ENCODE data around the gene CMTM1. TPM values are rescaled to one million over a fixed set of nuclear protein-coding genes. Genes with fewer than 3 reads are reported as not detected.

The CMTM1 gene
- total and polyA plus RNA-seq, 4 donors = 4.5 to 12.8 (median 10.0) TPM

GRCh38 chr16:66521951-66522771 is 44.1 kb upstream of the CMTM1 start:
- DNase-seq (ENCODE audit: low read depth in 4 of 6, low spot score in 6 of 6) = peak in 1 of 6 donors; percentile 63
- no peaks in the 10 kb centered on the region for H3K27me3 ChIP-seq (ENCODE audit: control insufficient read depth, insufficient read depth, low read length)
- 86% methylated on average over 15 of the region's 17 CpGs for WGBS (ENCODE audit: insufficient coverage)
- no peaks in the 10 kb centered on the region for H3K9me3 ChIP-seq (ENCODE audit: control insufficient read depth, insufficient read depth, low read length)
- peaks cover 30% of the 10 kb centered on the region for H3K4me1 ChIP-seq (ENCODE audit: control insufficient read depth, insufficient read depth, low read length)
- H3K36me3 ChIP-seq (ENCODE audit: control insufficient read depth, insufficient read depth, low read length) = peaks cover 72% of the 10 kb centered on the region
- H3K4me3 ChIP-seq (ENCODE audit: low read depth, low read length) = no peak overlapping the region
- peak overlapping the region; percentile 61 for H3K27ac ChIP-seq (ENCODE audit: low read depth, low read length)

- WGBS (ENCODE audit: insufficient coverage) = 81% methylated on average over 6 of the region's 11 CpGs
- H3K4me1 ChIP-seq (ENCODE audit: control insufficient read depth, insufficient read depth, low read length) = peaks cover 21% of the 10 kb centered on the region
- no peak for DNase-seq (ENCODE audit: low read depth in 4 of 6, low spot score in 6 of 6)
- H3K36me3 ChIP-seq (ENCODE audit: control insufficient read depth, insufficient read depth, low read length) = peaks cover 71% of the 10 kb centered on the region
- H3K27ac ChIP-seq (ENCODE audit: low read depth, low read length) = no peak overlapping the region
- no peak overlapping the region for H3K4me3 ChIP-seq (ENCODE audit: low read depth, low read length)
- H3K9me3 ChIP-seq (ENCODE audit: control insufficient read depth, insufficient read depth, low read length) = no peaks in the 10 kb centered on the region
- H3K27me3 ChIP-seq (ENCODE audit: control insufficient read depth, insufficient read depth, low read length) = no peaks in the 10 kb centered on the region
Observed at GRCh38 chr16:66522816-66523590, 43.2 kb upstream of the CMTM1 start.

DNA sequence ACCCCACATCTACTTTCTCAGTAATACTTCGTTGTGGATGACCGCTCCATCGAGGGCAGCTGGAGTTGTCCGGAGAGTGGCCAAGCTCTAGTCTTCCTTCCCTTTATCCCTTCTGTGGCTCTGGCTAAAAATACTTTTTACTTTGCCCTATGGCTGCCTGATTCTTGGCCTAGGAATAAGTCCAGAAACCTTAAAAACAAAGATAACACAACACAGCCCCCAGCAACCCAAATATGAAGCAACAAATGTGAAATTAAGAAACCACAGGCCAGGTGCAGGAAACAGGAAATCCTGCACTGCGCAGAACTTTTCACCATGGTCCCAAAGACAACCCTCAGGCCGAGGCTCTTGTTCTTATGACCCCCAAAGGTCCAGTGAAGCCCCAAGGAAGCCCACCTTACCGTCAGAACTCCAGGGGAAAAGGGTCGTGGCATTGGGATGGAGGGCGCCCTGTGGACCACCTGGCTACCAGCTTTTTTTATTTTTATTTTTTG is 42.3 kb upstream of the CMTM1 start:
- WGBS (ENCODE audit: insufficient coverage) = 93% methylated on average over 6 of the region's 9 CpGs
- Histone ChIP-seq H3K4me1 (ENCODE audit: control insufficient read depth, insufficient read depth, low read length) (peaks cover 21% of the 10 kb centered on the region), H3K9me3 (ENCODE audit: control insufficient read depth, insufficient read depth, low read length) (no peaks in the 10 kb centered on the region), H3K4me3 (ENCODE audit: low read depth, low read length) (no peak overlapping the region), H3K36me3 (ENCODE audit: control insufficient read depth, insufficient read depth, low read length) (peaks cover 77% of the 10 kb centered on the region), H3K27ac (ENCODE audit: low read depth, low read length) (peak overlapping the region; percentile 15), H3K27me3 (ENCODE audit: control insufficient read depth, insufficient read depth, low read length) (no peaks in the 10 kb centered on the region)
- no peak for DNase-seq (ENCODE audit: low read depth in 4 of 6, low spot score in 6 of 6)

GRCh38 chr16:66524601-66525164 is 41.6 kb upstream of the CMTM1 start:
- Histone ChIP-seq H3K27ac (ENCODE audit: low read depth, low read length) (peak overlapping the region; percentile 7), H3K9me3 (ENCODE audit: control insufficient read depth, insufficient read depth, low read length) (no peaks in the 10 kb centered on the region), H3K27me3 (ENCODE audit: control insufficient read depth, insufficient read depth, low read length) (no peaks in the 10 kb centered on the region), H3K36me3 (ENCODE audit: control insufficient read depth, insufficient read depth, low read length) (peaks cover 81% of the 10 kb centered on the region), H3K4me3 (ENCODE audit: low read depth, low read length) (no peak overlapping the region), H3K4me1 (ENCODE audit: control insufficient read depth, insufficient read depth, low read length) (peaks cover 19% of the 10 kb centered on the region)
- WGBS (ENCODE audit: insufficient coverage) = 83% methylated on average over 6 of the region's 6 CpGs
- DNase-seq (ENCODE audit: low read depth in 4 of 6, low spot score in 6 of 6) = no peak

DNA sequence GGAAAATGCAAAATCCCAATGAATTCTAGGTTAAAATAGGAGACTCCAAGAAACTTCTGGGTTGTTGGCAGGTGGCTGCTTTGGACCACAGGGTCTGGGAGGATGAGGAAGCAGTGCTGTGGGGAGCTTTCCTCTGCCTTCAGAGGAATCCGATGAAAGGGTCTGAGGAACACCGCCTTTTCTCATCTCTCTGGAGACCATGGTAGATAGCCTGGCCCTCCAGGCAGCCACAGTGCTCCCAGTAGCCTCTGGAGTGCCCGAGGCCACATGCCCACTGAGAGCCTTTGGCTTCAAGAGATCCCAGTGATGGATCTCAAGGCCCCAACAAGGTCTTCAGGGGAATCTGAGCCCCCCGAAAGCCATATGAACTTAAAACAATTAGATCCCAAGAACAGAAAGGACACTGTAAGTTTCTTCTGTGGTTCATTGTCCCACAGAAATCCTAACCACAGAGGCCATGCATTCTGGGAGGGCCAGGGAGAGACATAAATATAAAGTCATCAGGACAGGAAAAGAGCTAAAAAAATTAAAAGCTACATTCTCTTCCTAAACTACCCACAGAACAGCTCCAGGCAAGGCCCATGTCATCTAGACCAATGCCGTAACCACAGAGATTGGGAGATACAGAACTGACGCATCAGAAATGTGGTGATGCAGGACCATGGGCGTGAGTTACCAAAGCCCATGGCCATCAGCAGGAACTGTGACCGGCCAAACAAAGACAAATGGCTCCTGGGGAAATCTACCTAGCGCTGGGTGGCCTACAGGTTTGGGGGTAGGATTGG is 40.7 kb upstream of the CMTM1 start:
- DNase-seq (ENCODE audit: low read depth in 4 of 6, low spot score in 6 of 6) = no peak
- Histone ChIP-seq H3K36me3 (ENCODE audit: control insufficient read depth, insufficient read depth, low read length) (peaks cover 80% of the 10 kb centered on the region), H3K27me3 (ENCODE audit: control insufficient read depth, insufficient read depth, low read length) (no peaks in the 10 kb centered on the region), H3K9me3 (ENCODE audit: control insufficient read depth, insufficient read depth, low read length) (no peaks in the 10 kb centered on the region), H3K27ac (ENCODE audit: low read depth, low read length) (no peak overlapping the region), H3K4me1 (ENCODE audit: control insufficient read depth, insufficient read depth, low read length) (peaks cover 16% of the 10 kb centered on the region), H3K4me3 (ENCODE audit: low read depth, low read length) (no peak overlapping the region)
- WGBS (ENCODE audit: insufficient coverage) = 91% methylated on average over 7 of the region's 9 CpGs

- Histone ChIP-seq H3K27me3 (ENCODE audit: control insufficient read depth, insufficient read depth, low read length) (no peaks in the 10 kb centered on the region), H3K4me1 (ENCODE audit: control insufficient read depth, insufficient read depth, low read length) (no peaks in the 10 kb centered on the region), H3K27ac (ENCODE audit: low read depth, low read length) (no peak overlapping the region), H3K36me3 (ENCODE audit: control insufficient read depth, insufficient read depth, low read length) (peaks cover 64% of the 10 kb centered on the region), H3K4me3 (ENCODE audit: low read depth, low read length) (no peak overlapping the region), H3K9me3 (ENCODE audit: control insufficient read depth, insufficient read depth, low read length) (no peaks in the 10 kb centered on the region)
- DNase-seq (ENCODE audit: low read depth in 4 of 6, low spot score in 6 of 6) = no peak
- WGBS (ENCODE audit: insufficient coverage) = 97% methylated on average over 4 of the region's 5 CpGs
Observed at GRCh38 chr16:66528294-66528693, 37.9 kb upstream of the CMTM1 start.

DNA sequence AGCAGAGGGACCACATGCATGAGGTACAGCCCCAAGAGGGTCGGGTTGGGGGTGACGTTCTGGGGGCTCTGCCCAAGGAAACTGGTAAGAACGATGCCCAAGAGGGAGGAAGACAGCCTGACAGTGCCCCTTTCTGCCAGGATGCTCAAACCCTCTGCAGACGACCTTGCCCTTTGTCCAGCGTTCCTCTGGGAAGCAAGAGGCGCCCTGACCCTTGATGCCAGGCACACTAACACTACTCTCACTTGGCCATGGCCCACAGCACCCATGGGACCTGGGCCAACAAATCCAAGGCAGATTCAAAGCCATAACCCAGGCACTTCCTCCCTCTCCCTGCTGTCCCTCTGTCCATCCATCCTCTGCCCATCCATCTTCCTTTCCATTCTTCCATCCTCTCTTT is 36.8 kb upstream of the CMTM1 start:
- no peak overlapping the region for H3K4me3 ChIP-seq (ENCODE audit: low read depth, low read length)
- no peaks in the 10 kb centered on the region for H3K9me3 ChIP-seq (ENCODE audit: control insufficient read depth, insufficient read depth, low read length)
- no peak overlapping the region for H3K27ac ChIP-seq (ENCODE audit: low read depth, low read length)
- no peak for DNase-seq (ENCODE audit: low read depth in 4 of 6, low spot score in 6 of 6)
- H3K4me1 ChIP-seq (ENCODE audit: control insufficient read depth, insufficient read depth, low read length) = no peaks in the 10 kb centered on the region
- no peaks in the 10 kb centered on the region for H3K27me3 ChIP-seq (ENCODE audit: control insufficient read depth, insufficient read depth, low read length)
- 90% methylated on average over 6 of the region's 6 CpGs for WGBS (ENCODE audit: insufficient coverage)
- peaks cover 55% of the 10 kb centered on the region for H3K36me3 ChIP-seq (ENCODE audit: control insufficient read depth, insufficient read depth, low read length)

DNA sequence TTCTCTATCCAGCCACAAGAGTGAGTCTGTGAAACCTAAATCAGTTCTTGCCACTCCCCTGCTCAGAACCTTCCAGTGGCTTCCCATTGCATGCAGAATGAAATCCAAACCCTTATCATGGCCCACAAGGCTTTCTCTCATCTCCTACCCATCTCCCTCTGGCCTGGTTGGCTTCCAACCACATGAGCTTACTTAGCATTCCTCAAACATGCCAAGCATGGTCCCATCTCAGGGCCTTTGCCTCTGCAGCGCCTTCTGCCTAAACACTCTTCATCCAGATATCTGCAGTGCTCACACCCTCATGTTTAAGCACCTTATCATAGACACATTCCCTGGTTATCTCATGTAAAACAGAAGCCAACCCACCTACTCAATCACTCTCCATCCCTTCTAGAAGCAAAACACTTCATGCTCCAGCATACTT is 31.9 kb upstream of the CMTM1 start:
- no peak overlapping the region for H3K27ac ChIP-seq (ENCODE audit: low read depth, low read length)

DNA sequence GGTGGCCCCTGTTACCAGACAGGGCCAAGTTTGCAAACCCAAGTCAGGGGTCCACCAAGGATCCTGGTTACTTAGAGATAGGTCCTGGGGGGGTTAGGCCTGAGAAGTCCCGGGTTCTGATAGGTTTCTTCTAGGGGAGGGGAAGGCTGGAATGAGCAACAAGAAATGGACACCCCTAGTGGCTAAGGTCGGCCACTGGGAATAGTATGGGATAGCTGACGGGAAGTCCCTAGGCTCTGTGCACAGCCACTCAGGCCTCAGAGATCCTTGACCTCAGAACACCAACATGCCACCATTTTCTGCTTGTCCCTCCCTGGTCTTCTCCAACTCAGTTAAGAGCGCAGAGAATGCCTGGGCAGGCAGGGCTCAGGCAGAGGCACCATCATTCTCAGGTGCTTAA is 29.7 kb upstream of the CMTM1 start:
- H3K36me3 ChIP-seq (ENCODE audit: control insufficient read depth, insufficient read depth, low read length) = peaks cover 36% of the 10 kb centered on the region

More for the DNA sequence above, 31.9 kb upstream of the CMTM1 start:
- Histone ChIP-seq H3K4me1 (ENCODE audit: control insufficient read depth, insufficient read depth, low read length) (no peaks in the 10 kb centered on the region), H3K27me3 (ENCODE audit: control insufficient read depth, insufficient read depth, low read length) (no peaks in the 10 kb centered on the region), H3K9me3 (ENCODE audit: control insufficient read depth, insufficient read depth, low read length) (no peaks in the 10 kb centered on the region), H3K4me3 (ENCODE audit: low read depth, low read length) (no peak overlapping the region), H3K36me3 (ENCODE audit: control insufficient read depth, insufficient read depth, low read length) (peaks cover 45% of the 10 kb centered on the region)
- WGBS (ENCODE audit: insufficient coverage) = 100% methylated on average over 1 of the region's 1 CpG
- DNase-seq (ENCODE audit: low read depth in 4 of 6, low spot score in 6 of 6) = no peak

More for the DNA sequence above, 29.7 kb upstream of the CMTM1 start:
- WGBS (ENCODE audit: insufficient coverage) = 87% methylated on average over 3 of the region's 4 CpGs
- Histone ChIP-seq H3K4me3 (ENCODE audit: low read depth, low read length) (no peak overlapping the region), H3K27me3 (ENCODE audit: control insufficient read depth, insufficient read depth, low read length) (no peaks in the 10 kb centered on the region), H3K4me1 (ENCODE audit: control insufficient read depth, insufficient read depth, low read length) (no peaks in the 10 kb centered on the region), H3K9me3 (ENCODE audit: control insufficient read depth, insufficient read depth, low read length) (no peaks in the 10 kb centered on the region), H3K27ac (ENCODE audit: low read depth, low read length) (no peak overlapping the region)
- no peak for DNase-seq (ENCODE audit: low read depth in 4 of 6, low spot score in 6 of 6)

All from spinal cord (tissue), 10 donors.